IPS-18c (cell line): Measurements from ENCODE around the gene PLCB4.
"Not testable (repeated sequence)": the region's sequence is repeated elsewhere in the genome, so short reads cannot be mapped to it uniquely, and the experiment has no call there.

ENCODE experiments used
- H3K4me3 ChIP-seq: 2 replicates; pipeline ENCODE4 v1.7.0; 2013; ENCODE audit warnings: low read depth, mild to moderate bottlenecking, low read length, moderate library complexity; ENCODE audit not compliant: insufficient read depth
- H3K9me3 ChIP-seq: one replicate; pipeline ENCODE4 v1.6.1; 2013; ENCODE audit warnings: mild to moderate bottlenecking, low read length, moderate library complexity; ENCODE audit not compliant: control insufficient read depth, insufficient read depth

Gene PLCB4

DNA sequence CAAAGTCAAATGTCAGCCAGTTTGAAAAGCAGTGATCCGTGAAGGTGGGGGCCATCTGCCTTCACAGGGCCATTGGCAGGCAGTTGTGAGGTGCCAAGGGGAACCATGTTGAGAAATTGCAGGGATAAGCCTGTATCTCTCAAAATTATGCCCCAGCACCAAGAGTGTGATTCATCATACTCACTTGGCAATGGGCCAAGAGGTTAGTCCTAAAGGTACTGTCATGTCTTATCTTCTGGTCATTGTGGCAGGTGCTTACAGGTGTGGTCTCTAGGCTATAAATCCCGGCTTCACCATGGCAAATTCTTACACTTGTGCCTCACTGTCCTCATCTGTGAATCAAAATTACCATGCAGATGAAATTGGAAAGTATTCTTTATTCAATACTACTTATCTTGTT, 294.8 kb downstream of the PLCB4 start:
- no peaks in the 10 kb centered on the region for H3K9me3 ChIP-seq
- no peak overlapping the region for H3K4me3 ChIP-seq

DNA sequence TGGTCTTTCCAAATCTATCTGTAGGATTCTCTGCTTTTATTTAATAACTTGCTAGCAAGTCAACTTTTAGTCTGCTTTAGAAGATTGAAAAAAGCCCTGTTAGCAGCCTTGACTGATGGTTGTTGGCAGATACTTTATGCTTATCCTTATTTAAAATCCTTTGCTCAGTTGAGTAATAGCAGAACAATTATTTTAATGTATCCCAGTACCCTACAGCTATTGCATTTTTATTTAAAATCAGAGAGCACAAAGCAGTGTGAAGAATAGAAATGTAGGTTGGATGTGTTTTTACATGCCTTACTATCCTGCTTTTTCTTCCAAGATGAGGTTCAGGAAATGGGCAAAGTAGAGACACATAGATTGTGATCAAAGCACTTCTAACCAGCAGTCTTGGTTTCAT, 298.4 kb downstream of the PLCB4 start:
- no peak overlapping the region for H3K4me3 ChIP-seq
- H3K9me3 ChIP-seq = no peaks in the 10 kb centered on the region

DNA sequence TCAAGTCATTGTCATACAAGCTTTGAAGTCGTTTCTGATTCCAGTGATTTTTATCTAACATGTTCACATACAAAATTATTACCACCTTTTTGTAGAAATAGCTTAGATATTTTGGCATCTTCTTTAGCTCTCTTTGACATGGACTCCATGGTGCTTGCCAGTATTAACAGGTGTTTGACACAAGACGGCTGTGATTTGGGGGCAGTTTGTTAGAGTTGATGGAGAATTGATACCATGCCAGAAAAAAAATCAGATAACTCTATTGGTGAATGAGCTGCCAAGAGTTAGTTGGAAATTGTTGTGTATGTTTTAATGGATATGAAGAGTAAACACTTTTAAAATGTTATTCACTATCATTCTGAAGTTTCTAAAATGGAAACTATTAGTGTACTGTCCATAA, 298.9 kb downstream of the PLCB4 start:
- Histone ChIP-seq H3K4me3 (no peak overlapping the region), H3K9me3 (no peaks in the 10 kb centered on the region)

DNA sequence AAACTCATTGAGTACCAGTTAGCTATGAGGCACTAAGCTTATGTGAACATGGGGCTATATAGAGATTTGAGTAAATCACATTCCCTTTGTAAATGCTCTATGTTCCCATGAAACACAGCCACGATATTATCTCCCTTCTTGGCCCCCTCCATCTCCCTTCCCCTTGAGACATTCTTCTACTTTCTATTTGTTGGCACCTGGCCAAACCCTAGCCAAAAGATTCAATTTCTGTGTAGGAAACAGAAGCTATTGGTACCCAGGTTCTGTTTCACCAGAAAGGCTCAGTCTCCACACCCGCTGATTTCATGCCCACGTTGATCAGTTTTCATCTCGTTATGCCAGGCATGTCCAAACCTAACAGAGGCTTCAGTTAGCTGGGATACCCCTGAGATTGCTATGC, 300.0 kb downstream of the PLCB4 start:
- Histone ChIP-seq H3K9me3 (no peaks in the 10 kb centered on the region), H3K4me3 (no peak overlapping the region)

DNA sequence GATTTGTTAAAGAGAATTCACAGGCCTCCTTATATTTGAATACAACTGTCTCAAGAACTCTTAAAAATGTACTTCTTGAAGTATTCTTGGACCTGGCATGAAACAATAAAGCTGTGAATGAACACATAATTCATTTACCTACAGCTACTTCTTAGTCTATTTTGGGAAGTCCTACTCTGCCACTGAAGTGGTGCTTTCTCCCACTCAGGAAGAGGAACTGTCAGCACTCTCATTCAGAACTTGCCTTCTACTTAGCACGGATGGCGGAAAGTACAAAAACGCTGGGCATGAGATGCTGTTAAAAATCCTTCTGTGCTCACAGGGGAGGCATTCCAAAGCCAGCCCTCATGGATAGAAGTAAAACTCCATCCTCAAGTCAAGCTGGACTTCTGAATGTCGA, 300.7 kb downstream of the PLCB4 start:
- H3K9me3 ChIP-seq = no peaks in the 10 kb centered on the region
- no peak overlapping the region for H3K4me3 ChIP-seq

DNA sequence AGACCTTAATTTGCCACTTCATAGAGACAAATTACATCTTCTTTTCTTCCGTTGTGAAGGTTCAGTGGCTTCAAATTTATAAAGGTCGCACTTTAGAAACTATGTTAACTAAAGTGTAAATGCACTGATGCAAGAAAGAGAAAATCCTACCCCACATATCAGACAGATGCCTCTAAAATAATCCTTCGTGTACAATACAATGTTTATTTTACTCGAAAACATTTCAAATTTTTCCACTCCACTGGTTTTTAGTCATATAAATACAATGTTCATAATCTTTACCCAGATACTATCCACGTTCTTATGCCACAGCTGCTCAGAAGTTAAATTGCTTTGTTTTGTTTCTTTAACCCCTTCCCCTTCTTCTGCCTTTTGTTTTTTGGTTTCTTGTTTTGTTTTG, 305.2 kb downstream of the PLCB4 start:
- Histone ChIP-seq H3K4me3 (no peak overlapping the region), H3K9me3 (no peaks in the 10 kb centered on the region)

DNA sequence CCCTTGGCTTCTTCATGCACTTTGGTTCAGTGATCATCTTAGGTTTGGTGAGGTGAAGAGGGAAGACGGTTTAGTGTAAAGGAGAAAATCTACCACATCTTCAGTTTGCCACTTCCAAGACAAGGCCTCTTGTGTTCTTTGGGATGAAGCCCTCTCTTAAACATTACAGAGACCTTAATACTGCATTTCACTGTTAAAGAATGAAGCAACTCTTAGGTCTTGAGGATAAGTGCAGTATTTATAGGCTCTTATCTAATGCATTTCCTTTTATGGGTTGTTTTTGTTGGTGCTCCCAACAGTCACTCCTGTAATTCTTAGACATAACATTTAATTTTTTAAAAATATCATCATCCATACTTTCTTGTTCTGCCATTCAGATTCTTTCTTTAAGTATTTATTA, 305.6 kb downstream of the PLCB4 start:
- no peaks in the 10 kb centered on the region for H3K9me3 ChIP-seq

DNA sequence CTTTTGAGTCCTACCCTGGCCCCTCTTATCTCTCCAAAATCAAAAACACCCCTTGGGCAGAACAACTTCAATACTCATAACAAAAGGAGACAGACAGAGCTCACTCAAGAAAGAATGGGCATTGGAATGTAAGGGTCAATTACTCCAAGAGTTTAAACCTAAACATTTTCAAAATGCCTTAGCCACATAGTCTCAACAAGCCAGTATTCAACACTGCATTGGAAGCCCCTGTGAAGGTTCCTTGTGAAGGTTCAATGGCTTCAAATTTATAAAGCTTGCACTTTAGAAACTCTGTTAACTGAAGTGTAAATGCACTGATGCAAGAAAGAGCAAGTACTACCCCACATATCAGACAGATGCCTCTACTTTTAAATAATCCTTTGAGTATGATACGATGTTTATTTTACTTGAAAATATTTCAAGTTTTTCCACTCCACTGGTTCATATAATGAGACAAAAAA, 306.4 kb downstream of the PLCB4 start:
- Histone ChIP-seq H3K4me3 (no peak overlapping the region), H3K9me3 (no peaks in the 10 kb centered on the region)

More for the DNA sequence above, 305.6 kb downstream of the PLCB4 start:
- H3K4me3 ChIP-seq = no peak overlapping the region

DNA sequence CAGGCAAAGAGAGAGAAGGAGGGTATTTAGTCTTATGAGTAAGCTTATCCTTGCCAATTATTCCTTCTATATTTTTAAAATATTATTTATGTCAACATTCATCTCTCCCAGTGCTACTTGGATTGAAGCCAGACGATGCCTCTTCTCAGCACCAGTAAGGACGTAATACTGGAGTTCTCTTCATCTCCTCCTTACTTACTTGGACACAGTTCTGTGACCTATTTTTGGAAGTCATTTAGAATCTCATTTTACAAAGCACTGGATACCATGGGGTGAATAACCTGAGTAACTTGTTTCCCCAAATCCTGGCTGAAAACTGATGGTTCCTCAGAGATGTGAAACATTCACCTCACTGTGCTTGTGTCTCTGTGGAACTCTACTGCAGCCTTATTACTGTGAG, 308.1 kb downstream of the PLCB4 start:
- Histone ChIP-seq H3K4me3 (no peak overlapping the region), H3K9me3 (peaks cover 1% of the 10 kb centered on the region)

DNA sequence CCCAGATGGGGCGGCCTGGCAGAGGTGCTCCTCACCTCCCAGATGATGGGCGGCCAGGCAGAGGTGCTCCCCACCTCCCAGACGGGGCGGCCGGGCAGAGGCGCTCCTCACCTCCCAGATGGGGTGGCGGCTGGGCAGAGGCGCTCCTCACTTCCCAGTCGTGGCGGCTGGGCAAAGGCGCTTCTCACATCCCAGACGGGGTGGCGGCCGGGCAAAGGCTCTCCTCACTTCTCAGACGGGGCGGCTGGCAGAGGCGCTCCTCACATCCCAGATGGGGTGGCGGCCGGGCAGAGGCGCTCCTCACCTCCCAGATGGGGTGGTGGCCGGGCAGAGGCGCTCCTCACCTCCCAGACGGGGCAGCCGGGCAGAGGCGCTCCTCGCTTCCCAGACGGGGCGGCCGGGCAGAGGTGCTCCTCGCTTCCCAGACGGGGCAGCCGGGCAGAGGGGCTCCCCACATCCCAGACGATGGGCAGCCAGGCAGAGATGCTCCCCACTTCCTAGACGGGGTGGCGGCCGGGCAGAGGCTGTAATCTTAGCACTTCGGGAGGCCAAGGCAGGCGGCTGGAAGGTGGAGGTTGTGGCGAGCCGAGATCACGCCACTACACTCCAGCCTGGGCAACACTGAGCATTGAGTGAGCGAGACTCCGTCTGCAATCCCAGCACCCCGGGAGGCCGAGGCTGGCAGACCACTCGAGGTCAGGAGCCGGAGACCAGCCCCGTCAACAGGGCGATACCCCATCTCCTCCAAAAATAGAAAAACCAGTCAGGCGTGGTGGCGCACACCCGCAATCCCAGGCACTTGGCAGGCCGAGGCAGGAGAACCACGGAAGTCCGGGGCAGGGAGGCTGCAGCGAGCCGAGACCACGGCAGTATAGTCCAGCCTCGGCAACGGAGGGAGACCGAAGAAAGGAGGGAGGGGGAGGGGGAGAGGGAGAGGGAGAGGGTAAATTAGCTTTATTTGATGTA, 316.7 kb downstream of the PLCB4 start:
- not testable (repeated sequence) for H3K9me3 ChIP-seq, H3K4me3 ChIP-seq

DNA sequence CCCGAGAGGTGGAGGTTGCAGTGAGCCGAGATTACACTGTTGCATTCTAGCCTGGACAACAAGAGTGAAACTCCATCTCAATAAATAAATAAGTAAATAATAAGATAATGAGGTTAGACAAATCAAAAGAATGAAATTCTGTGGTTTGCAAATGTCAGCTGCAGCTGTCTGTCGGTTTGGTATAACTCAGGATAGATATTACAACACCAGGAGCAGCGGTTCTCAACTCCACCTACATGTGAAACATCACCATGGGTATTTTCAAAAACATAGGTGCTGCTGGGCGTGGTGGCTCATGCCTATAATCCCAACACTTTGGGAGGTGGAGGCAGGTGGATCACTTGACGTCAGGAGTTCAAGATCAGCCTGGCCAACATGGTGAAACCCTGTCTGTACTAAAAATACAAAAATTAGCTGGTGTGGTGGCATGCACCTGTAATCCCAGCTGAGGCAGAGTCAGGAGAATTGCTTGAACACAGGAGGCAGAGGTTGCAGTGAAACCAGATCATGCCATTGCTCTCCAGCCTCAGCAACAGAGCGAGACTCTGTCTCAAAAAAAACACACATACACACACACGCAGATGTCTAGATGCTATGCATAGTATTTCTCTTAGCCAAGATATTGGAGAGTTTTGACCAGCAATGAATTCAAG, 319.4 kb downstream of the PLCB4 start:
- peaks cover 2% of the 10 kb centered on the region for H3K9me3 ChIP-seq

DNA sequence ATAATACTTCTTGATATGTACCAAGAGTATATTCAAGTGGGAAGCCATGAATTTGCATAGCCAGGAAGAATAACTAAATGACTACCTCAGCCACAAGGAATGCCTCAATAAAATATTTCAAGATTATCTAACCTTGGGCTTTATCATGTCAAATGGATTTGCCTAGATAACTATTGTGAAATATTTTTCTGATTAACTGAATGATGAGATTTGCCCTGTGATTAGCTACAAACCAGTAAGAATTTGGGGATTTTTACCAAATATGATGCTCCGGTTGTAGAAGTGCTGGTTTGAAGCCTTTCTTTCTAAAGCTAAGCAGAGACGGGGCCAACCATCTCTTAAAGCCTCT, 319.9 kb downstream of the PLCB4 start:
- Histone ChIP-seq H3K9me3 (peaks cover 2% of the 10 kb centered on the region), H3K4me3 (no peak overlapping the region)

More for the DNA sequence above, 319.4 kb downstream of the PLCB4 start:
- H3K4me3 ChIP-seq = no peak overlapping the region

DNA sequence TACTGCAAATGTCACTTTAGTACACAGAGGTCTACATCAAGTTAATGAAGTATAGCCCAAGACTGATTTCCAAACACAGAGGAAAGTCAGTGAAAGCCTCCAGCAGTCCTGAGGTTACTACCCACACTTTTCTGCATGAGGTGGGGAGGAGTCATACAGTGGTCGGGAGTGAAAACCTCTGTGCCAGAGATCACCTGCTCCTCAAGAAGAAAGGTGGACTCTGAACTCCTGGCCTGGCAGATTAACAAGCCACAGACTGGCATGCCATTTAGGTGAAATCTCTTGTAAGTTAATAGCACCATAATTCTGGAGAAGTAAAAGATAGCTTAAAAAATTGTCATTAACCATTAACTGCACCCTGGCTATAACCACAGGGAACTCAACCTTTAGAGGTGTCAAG, 320.5 kb downstream of the PLCB4 start:
- no peak overlapping the region for H3K4me3 ChIP-seq
- H3K9me3 ChIP-seq = peaks cover 2% of the 10 kb centered on the region

DNA sequence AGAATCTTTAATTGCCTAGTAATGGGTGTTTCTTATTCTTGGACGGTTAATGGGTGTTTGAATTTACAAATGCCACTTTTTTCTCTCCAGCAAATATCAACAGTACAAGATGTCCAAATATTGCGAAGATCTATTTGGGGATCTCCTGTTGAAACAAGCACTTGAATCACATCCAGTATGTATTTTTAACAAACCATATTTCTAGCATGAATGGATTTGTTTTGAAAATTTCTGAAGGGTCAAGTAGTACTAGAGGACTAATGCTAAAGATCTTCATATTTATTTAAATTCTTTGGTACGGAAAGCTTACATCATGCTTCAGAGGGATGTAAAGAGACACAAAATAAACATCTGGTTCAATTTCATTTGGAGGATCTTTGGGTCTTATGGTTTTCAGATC, 321.6 kb downstream of the PLCB4 start:
- no peak overlapping the region for H3K4me3 ChIP-seq
- H3K9me3 ChIP-seq = peaks cover 2% of the 10 kb centered on the region

DNA sequence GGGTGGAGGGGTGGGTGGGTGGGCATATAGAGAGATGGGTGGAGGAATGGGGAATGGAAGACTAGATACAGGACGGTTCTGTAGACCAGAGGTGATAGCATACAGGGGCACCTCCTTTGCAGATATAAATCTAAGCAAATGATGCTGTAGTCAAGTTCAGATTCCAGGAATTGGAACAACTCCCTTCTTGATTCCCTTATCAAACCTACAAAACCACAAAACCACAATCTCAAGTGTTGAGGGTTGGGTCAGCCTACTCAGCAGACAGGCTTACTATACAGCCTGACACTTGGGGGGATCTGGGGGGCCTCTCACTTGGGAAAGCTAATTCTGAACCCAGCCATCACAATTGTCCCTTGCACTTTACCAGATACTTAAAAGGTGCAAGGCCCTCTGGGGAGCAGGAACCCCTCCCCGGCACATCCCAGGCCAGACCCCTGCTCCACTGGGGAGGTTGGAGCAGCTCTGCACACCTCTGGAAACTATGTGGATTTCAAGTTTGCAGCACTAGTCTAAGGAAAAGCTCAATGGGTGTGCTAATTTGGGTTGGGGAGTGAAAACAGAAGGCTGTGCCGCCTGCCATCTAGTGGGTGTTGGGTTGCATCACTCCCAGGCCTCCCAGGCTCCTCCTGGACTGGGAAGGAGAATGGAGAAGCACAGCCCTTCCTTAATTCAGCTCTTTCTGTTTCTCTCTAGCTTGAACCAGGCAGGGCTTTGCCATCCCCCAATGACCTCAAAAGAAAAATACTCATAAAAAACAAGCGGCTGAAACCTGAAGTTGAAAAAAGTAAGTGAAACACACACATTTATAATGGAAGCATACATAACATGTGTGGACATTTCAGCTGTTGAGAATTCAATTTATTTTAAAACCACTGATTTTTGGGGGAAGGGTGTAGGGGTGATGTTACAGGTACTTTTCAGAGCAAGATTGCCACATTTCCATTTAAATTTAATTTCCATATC, 324.3 kb downstream of the PLCB4 start:
- H3K4me3 ChIP-seq = no peak overlapping the region
- H3K9me3 ChIP-seq = no peaks in the 10 kb centered on the region

DNA sequence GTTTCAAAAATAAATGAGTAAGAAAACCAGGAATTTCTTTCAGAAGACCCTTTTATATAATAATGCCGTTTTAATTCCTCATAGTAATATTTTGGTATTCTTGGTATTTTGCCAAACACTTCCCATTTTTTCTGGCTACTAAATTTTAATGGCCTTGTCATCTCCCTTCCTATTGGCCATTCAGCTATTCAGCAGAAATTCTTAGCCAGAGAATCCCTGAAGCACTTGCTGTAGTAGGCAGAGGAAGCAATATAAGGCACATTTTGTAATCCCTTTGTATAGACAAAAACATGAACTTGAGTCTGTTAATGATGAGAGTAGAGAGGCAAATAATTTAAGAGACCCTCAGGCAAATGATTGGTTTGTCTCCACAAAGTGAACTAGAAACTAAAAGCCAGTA, 327.1 kb downstream of the PLCB4 start:
- Histone ChIP-seq H3K4me3 (no peak overlapping the region), H3K9me3 (no peaks in the 10 kb centered on the region)

DNA sequence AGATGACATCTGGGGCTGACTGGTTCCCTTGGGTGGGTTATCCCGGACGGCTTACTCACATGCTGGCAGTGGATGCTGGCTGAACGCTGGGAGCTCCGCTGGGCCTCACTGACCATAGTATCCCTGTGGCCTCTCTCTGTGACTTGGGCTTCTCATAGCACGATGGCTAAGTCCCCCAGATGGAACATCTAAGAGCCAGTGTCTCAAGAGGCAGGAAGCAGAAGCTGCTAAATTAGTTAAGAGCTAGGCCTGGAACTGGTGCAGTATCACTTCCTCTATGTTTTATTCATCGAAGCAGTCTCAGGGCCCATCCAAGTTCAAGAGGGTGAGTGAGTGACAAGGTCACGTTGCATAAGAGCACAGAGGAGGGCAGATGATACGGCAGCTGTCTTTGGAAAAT, 329.0 kb downstream of the PLCB4 start:
- Histone ChIP-seq H3K9me3 (no peaks in the 10 kb centered on the region), H3K4me3 (no peak overlapping the region)
